Measurements from ENCODE around the gene UQCC2. TPM values are rescaled to one million over a fixed set of nuclear protein-coding genes. Genes with fewer than 3 reads are reported as not detected.

UQCC2 gene
- total and polyA plus RNA-seq, 8 donors = 54.4 to 83.1 (median 61.0) TPM

GRCh38 chr6:33708516-33709204 is 2.8 kb downstream of the UQCC2 start:
- Histone ChIP-seq H3K4me3 (no peak overlapping the region), H3K4me1 (peaks cover 14 to 18% of the 10 kb centered on the region in 2 donors), H3K9me3 (no peaks in the 10 kb centered on the region), H3K27ac (no peak overlapping the region), H3K27me3 (no peaks in the 10 kb centered on the region), H3K36me3 (peaks cover 0 to 23% of the 10 kb centered on the region in 2 donors)
- intact Hi-C loops (cut with DNase I) = no loop called here
- no peak for DNase-seq
- no peak for TF ChIP-seq CTCF (IDR thresholded peaks at IDR 0.05)
- ATAC-seq = no peak

GRCh38 chr6:33707771-33708170 is 3.7 kb downstream of the UQCC2 start:
- Histone ChIP-seq H3K27me3 (no peaks in the 10 kb centered on the region), H3K36me3 (peaks cover 0 to 23% of the 10 kb centered on the region in 2 donors), H3K4me1 (peaks cover 14 to 18% of the 10 kb centered on the region in 2 donors), H3K27ac (no peak overlapping the region), H3K9me3 (no peaks in the 10 kb centered on the region), H3K4me3 (no peak overlapping the region)
- no peak for DNase-seq
- intact Hi-C loops (cut with DNase I) = no loop called here
- ATAC-seq = no peak
- no peak for TF ChIP-seq CTCF (IDR thresholded peaks at IDR 0.05)

GRCh38 chr6:33705955-33706725 is 5.4 kb downstream of the UQCC2 start:
- Histone ChIP-seq H3K36me3 (peaks cover 0 to 23% of the 10 kb centered on the region in 2 donors), H3K27me3 (no peaks in the 10 kb centered on the region), H3K4me3 (no peak overlapping the region), H3K9me3 (no peaks in the 10 kb centered on the region), H3K27ac (no peak overlapping the region), H3K4me1 (peaks cover 13 to 14% of the 10 kb centered on the region in 2 donors)
- no peak for DNase-seq
- ATAC-seq = no peak
- no peak for TF ChIP-seq CTCF (IDR thresholded peaks at IDR 0.05)
- intact Hi-C loops (cut with DNase I) = no loop called here

- no peak for DNase-seq
- peaks cover 7 to 9% of the 10 kb centered on the region in 2 donors for H3K4me1 ChIP-seq
- H3K36me3 ChIP-seq = peaks cover 0 to 23% of the 10 kb centered on the region in 2 donors
Measured at GRCh38 chr6:33705268-33705885, 6.1 kb downstream of the UQCC2 start.

More at GRCh38 chr6:33705268-33705885, 6.1 kb downstream of the UQCC2 start:
- TF ChIP-seq CTCF (IDR thresholded peaks at IDR 0.05) = no peak
- peak overlapping the region in 1 of 2 donors; percentile 19 for H3K27ac ChIP-seq
- intact Hi-C loops (cut with DNase I) = no loop called here
- H3K4me3 ChIP-seq = no peak overlapping the region
- no peaks in the 10 kb centered on the region for H3K27me3 ChIP-seq
- no peaks in the 10 kb centered on the region for H3K9me3 ChIP-seq
- ATAC-seq = peak; percentile 58

Data from left lung (tissue), 10 donors.